B cell (primary cell): ENCODE results near the gene TMEM232. TPM values are rescaled to one million over a fixed set of nuclear protein-coding genes. Genes with fewer than 3 reads are reported as not detected.

Experiments used
- ATAC-seq: fragments of 200-7000 bp; cut with Tn5 transposase; one replicate; pipeline ENCODE4 v1.10.0; 2021; ENCODE audit warnings: low read depth, mild to moderate bottlenecking, moderate number of reproducible peaks, moderate library complexity
- CTCF ChIA-PET: fragments of 350-600 bp; sonication (Branson Sonifier 250); formaldehyde crosslinking; loops from one replicate; lab custom pipeline; 2021; ENCODE audit warnings: antibody characterized with exemption, inconsistent platforms; lab: Charles Lee
- POLR2A ChIA-PET: fragments of 350-600 bp; sonication (Branson Sonifier 250); formaldehyde crosslinking; loops from one replicate; lab custom pipeline; 2021; ENCODE audit warnings: antibody characterized with exemption; lab: Charles Lee
- DNase-seq: peaks from one replicate; pipeline ENCODE4 v3.0.0; 2013
- H2AFZ ChIP-seq: 2 replicates; pipeline ENCODE4 v1.6.1; 2012; ENCODE audit warnings: mild to moderate bottlenecking, low read depth, low read length; ENCODE audit not compliant: insufficient read depth, poor library complexity, severe bottlenecking
- H3K27ac ChIP-seq, 2 donors: 1 replicate in 1 of 2; 2 replicates in 1 of 2; pipeline ENCODE4 v1.5.1; 2012 to 2013; ENCODE audit warnings: low read length in 2 of 2, mild to moderate bottlenecking in 2 of 2, moderate library complexity in 1 of 2
- H3K27me3 ChIP-seq, 4 experiments: fragments of 200-600 bp in 1 of 4; sonication (generic) in 1 of 4; replicated peaks in 1 of 4; 1 replicate in 2 of 4; 2 replicates in 2 of 4; pipeline versions ENCODE4 v1.6.1 to v1.7.0; 2013 to 2016; ENCODE audit warnings: low read length in 3 of 4, mild to moderate bottlenecking in 2 of 4, mixed read lengths in 1 of 4, moderate library complexity in 1 of 4; ENCODE audit not compliant: insufficient read depth in 4 of 4, control insufficient read depth in 3 of 4; ENCODE audit errors: control extremely low read depth in 1 of 4
- H3K36me3 ChIP-seq, 2 experiments: replicated peaks in 1 of 2; 1 replicate in 1 of 2; 2 replicates in 1 of 2; pipeline versions ENCODE4 v1.6.1 to v1.7.1; 2013; ENCODE audit warnings: low read length in 1 of 2; ENCODE audit not compliant: insufficient read depth in 2 of 2, control insufficient read depth in 1 of 2; ENCODE audit errors: control extremely low read depth in 1 of 2, extremely low read depth in 1 of 2
- H3K4me1 ChIP-seq, 2 donors: fragments of 200-600 bp in 1 of 2; sonication (generic) in 1 of 2; 1 replicate in 1 of 2; 2 replicates in 1 of 2; pipeline versions ENCODE4 v1.5.1 to v1.6.1; 2013 to 2017; ENCODE audit warnings: low read length in 2 of 2; ENCODE audit not compliant: control insufficient read depth in 2 of 2, insufficient read depth in 2 of 2
- H3K4me2 ChIP-seq: replicated peaks from 2 replicates; pipeline ENCODE3; 2012; ENCODE audit warnings: mild to moderate bottlenecking, low read depth, low read length; ENCODE audit not compliant: poor library complexity, severe bottlenecking
- H3K4me3 ChIP-seq, 5 experiments: fragments of 200-600 bp in 1 of 5; sonication (generic) in 1 of 5; 1 replicate in 3 of 5; 2 replicates in 2 of 5; pipeline versions ENCODE4 v1.5.1 to v1.7.0; 2011 to 2016; ENCODE audit warnings: low read length in 4 of 5, mild to moderate bottlenecking in 4 of 5, low read depth in 2 of 5, control low read depth in 1 of 5, moderate library complexity in 1 of 5; ENCODE audit not compliant: insufficient read depth in 1 of 5; ENCODE audit errors: control extremely low read depth in 1 of 5, extremely low read depth in 1 of 5
- H3K79me2 ChIP-seq: fragments of 200-600 bp; sonication (generic); one replicate; pipeline ENCODE4 v1.6.0; 2016; ENCODE audit warnings: low read length; ENCODE audit not compliant: control insufficient read depth, insufficient read depth
- H3K9ac ChIP-seq: fragments of 200-600 bp; sonication (generic); 2 replicates; pipeline ENCODE4 v1.6.1; 2017; ENCODE audit warnings: mild to moderate bottlenecking, low read length, moderate library complexity
- H3K9me3 ChIP-seq, 3 donors: one replicate each; pipeline versions ENCODE4 v1.6.1 to v1.7.1; 2013; ENCODE audit warnings: low read length in 2 of 3; ENCODE audit not compliant: control insufficient read depth in 2 of 3, insufficient read depth in 1 of 3; ENCODE audit errors: control extremely low read depth in 1 of 3
- H4K20me1 ChIP-seq: 2 replicates; pipeline ENCODE4 v1.6.0; 2012; ENCODE audit warnings: mild to moderate bottlenecking, low read length; ENCODE audit not compliant: insufficient read depth, control insufficient read depth, poor library complexity, severe bottlenecking
- H3K27ac Mint-ChIP-seq: one replicate; pipeline ENCODE4 v1.8.0; 2021; ENCODE audit warnings: mixed read lengths
- H3K27me3 Mint-ChIP-seq: one replicate; pipeline ENCODE4 v1.8.0; 2021; ENCODE audit warnings: mixed read lengths
- H3K4me1 Mint-ChIP-seq: one replicate; pipeline ENCODE4 v1.8.0; 2021; ENCODE audit warnings: mixed read lengths
- H3K4me3 Mint-ChIP-seq: one replicate; pipeline ENCODE4 v1.8.0; 2021; ENCODE audit warnings: mixed read lengths
- H3K9me3 Mint-ChIP-seq: one replicate; pipeline ENCODE4 v1.8.0; 2022; ENCODE audit warnings: mixed read lengths; ENCODE audit not compliant: insufficient read depth
- EZH2 ChIP-seq: IDR thresholded peaks from 2 replicates; pipeline ENCODE4 v1.6.1; 2012; ENCODE audit warnings: borderline replicate concordance, low read depth, mild to moderate bottlenecking, moderate library complexity, low read length; ENCODE audit not compliant: insufficient read depth, poor library complexity, severe bottlenecking
- WGBS: methylation state at CpG from one replicate; pipeline ENCODE4 v1.1.5; 2013; ENCODE audit warnings: missing lambda C conversion rate; ENCODE audit not compliant: insufficient coverage; 5-methylcytosine and 5-hydroxymethylcytosine counted together
- intact Hi-C: fragments of 100-400 bp; cut with micrococcal nuclease; formaldehyde crosslinking; loops from one replicate; pipeline ENCODE4 v1.10.0; 2022
- polyA plus RNA-seq: library from polyadenylated mRNA; depleted of rRNA; stranded (reverse); fragments of >200 nt; gene quantifications from 2 replicates; pipeline ENCODE4 v1.2.3, GENCODE V29; 2012
- total RNA-seq, 2 donors: library from RNA; stranded (reverse); fragments of 120-200 nt in 1 of 2; gene quantifications; 1 replicate in 1 of 2; 2 replicates in 1 of 2; pipeline versions ENCODE4 v1.2.3 to v1.2.4, GENCODE V29; 2013 to 2022
- TF ChIP-seq, protein P1 (sequence below): fragments of 200-600 bp; IDR thresholded peaks from one replicate; pipeline ENCODE4 v1.8.0; 2022; ENCODE audit warnings: antibody characterized with exemption, mild to moderate bottlenecking

TMEM232 gene
- total and polyA plus RNA-seq, 2 donors (not counting 1 experiment from before 2014, with no cell fraction given) = 0.49 to 2.9 TPM

GRCh38 chr5:110435207-110435606, 291.3 kb downstream of the TMEM232 start:
- DNase-seq (no peak), ATAC-seq (no peak)
- WGBS = no CpG with 5 or more reads among the region's 2 CpGs
- no peak overlapping the region for H3K27ac ChIP-seq
- H3K79me2 ChIP-seq = no peaks in the 10 kb centered on the region
- no peaks in the 10 kb centered on the region for H3K4me1 ChIP-seq
- ChIA-PET POLR2A (no interaction called here), CTCF (no interaction called here)
- TF ChIP-seq, protein P1, sequence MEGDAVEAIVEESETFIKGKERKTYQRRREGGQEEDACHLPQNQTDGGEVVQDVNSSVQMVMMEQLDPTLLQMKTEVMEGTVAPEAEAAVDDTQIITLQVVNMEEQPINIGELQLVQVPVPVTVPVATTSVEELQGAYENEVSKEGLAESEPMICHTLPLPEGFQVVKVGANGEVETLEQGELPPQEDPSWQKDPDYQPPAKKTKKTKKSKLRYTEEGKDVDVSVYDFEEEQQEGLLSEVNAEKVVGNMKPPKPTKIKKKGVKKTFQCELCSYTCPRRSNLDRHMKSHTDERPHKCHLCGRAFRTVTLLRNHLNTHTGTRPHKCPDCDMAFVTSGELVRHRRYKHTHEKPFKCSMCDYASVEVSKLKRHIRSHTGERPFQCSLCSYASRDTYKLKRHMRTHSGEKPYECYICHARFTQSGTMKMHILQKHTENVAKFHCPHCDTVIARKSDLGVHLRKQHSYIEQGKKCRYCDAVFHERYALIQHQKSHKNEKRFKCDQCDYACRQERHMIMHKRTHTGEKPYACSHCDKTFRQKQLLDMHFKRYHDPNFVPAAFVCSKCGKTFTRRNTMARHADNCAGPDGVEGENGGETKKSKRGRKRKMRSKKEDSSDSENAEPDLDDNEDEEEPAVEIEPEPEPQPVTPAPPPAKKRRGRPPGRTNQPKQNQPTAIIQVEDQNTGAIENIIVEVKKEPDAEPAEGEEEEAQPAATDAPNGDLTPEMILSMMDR = no peak
- TF ChIP-seq EZH2 = no peak
- H3K4me3 Mint-ChIP-seq = no peak overlapping the region
- H3K9me3 Mint-ChIP-seq = no peaks in the 10 kb centered on the region
- H3K4me1 Mint-ChIP-seq = no peaks in the 10 kb centered on the region
- no peaks in the 10 kb centered on the region for H3K36me3 ChIP-seq
- H3K9me3 ChIP-seq = peaks cover 0 to 1% (median 0%) of the 10 kb centered on the region in 3 donors
- H3K27me3 ChIP-seq = no peaks in the 10 kb centered on the region
- no peak overlapping the region for H3K9ac ChIP-seq
- no peak overlapping the region for H3K4me3 ChIP-seq
- H2AFZ ChIP-seq = no peak overlapping the region
- no peaks in the 10 kb centered on the region for H3K27me3 Mint-ChIP-seq
- no peaks in the 10 kb centered on the region for H4K20me1 ChIP-seq
- no peak overlapping the region for H3K27ac Mint-ChIP-seq
- H3K4me2 ChIP-seq = no peak overlapping the region
- intact Hi-C loops = no loop called here

- Histone ChIP-seq H3K36me3 (no peaks in the 10 kb centered on the region), H3K4me3 (no peak overlapping the region), H3K4me1 (no peaks in the 10 kb centered on the region), H3K27me3 (no peaks in the 10 kb centered on the region), H3K9ac (no peak overlapping the region), H4K20me1 (no peaks in the 10 kb centered on the region), H3K9me3 (peaks cover 0 to 1% (median 0%) of the 10 kb centered on the region in 3 donors), H3K27ac (no peak overlapping the region), H3K4me2 (no peak overlapping the region), H2AFZ (no peak overlapping the region), H3K79me2 (no peaks in the 10 kb centered on the region)
- Mint-ChIP-seq H3K4me1 (no peaks in the 10 kb centered on the region), H3K9me3 (no peaks in the 10 kb centered on the region), H3K27ac (no peak overlapping the region), H3K4me3 (no peak overlapping the region), H3K27me3 (no peaks in the 10 kb centered on the region)
- ChIA-PET POLR2A (no interaction called here), CTCF (no interaction called here)
- DNase-seq (no peak), ATAC-seq (no peak)
- intact Hi-C loops = no loop called here
- TF ChIP-seq EZH2 = no peak
- TF ChIP-seq, protein P1 = no peak
These were observed 294.9 kb downstream of the TMEM232 start for GRCh38 chr5:110431603-110432002.
